ENCODE measurements around the gene PAX8. TPM values are rescaled to one million over a fixed set of nuclear protein-coding genes. Genes with fewer than 3 reads are reported as not detected.

Gene PAX8
- total RNA-seq, 4 donors from 2014 or later = 0.58 to 2.1 (median 1.1) TPM

DNA sequence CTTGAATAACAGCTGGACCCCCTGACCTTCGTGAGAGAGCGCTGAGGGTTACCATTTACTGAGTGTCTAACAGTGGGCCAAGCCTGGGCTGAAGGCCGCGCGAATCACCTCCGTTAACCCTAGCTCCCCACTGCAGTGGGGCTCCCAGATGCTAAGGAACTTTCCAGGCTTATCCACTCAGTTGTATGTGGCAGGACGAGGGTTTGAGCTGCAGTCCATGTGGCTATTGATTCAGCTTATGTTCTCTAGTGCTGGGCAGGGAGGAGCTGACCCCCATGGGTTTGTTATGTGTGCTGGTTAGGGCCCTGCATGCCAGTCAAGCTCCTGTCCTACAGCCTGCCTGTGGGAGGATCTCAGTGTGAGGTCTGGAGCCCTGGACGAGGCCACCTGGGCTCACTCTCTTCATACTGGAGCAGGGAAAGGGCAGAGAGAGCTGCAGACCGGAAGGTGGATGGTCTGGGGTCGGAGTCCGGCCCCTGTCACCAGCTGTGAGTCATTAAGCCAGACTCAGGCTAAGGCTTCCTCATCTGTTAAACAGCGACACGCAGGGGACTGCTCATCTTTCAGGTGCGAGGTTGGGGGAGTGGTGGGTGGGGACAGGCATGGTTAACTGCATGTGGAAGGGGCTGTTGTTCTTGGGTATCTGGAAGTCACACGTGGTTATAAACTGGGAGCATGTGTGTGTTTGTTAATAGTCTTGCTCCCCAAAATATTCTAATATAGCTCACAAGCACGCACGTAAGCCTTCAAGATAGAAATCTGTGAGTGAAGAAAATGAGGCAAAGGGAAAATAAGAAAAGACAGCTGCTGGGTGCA, 98.4 kb downstream of the PAX8 start:
- no peaks in the 10 kb centered on the region for H3K9me3 ChIP-seq
- H3K27me3 ChIP-seq = no peaks in the 10 kb centered on the region
- 88% methylated on average over 12 of the region's 17 CpGs for WGBS
- intact Hi-C loops (cut with DNase I) = no loop called here
- TF ChIP-seq POLR2A (IDR thresholded peaks at IDR 0.05; ENCODE audit: low read depth) (no peak), POLR2AphosphoS5 (IDR thresholded peaks at IDR 0.05) (no peak), EP300 (IDR thresholded peaks at IDR 0.05) (no peak)
- TF ChIP-seq, protein P1, sequence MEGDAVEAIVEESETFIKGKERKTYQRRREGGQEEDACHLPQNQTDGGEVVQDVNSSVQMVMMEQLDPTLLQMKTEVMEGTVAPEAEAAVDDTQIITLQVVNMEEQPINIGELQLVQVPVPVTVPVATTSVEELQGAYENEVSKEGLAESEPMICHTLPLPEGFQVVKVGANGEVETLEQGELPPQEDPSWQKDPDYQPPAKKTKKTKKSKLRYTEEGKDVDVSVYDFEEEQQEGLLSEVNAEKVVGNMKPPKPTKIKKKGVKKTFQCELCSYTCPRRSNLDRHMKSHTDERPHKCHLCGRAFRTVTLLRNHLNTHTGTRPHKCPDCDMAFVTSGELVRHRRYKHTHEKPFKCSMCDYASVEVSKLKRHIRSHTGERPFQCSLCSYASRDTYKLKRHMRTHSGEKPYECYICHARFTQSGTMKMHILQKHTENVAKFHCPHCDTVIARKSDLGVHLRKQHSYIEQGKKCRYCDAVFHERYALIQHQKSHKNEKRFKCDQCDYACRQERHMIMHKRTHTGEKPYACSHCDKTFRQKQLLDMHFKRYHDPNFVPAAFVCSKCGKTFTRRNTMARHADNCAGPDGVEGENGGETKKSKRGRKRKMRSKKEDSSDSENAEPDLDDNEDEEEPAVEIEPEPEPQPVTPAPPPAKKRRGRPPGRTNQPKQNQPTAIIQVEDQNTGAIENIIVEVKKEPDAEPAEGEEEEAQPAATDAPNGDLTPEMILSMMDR (IDR thresholded peaks at IDR 0.05) = no peak
- DNase-seq (ENCODE audit: extremely low spot score) = no peak
- H3K4me1 ChIP-seq = no peaks in the 10 kb centered on the region
- no peaks in the 10 kb centered on the region for H3K36me3 ChIP-seq
- no peak overlapping the region for H3K27ac ChIP-seq (replicated peaks in 1 of 4)
- no peak overlapping the region for H3K4me3 ChIP-seq

DNA sequence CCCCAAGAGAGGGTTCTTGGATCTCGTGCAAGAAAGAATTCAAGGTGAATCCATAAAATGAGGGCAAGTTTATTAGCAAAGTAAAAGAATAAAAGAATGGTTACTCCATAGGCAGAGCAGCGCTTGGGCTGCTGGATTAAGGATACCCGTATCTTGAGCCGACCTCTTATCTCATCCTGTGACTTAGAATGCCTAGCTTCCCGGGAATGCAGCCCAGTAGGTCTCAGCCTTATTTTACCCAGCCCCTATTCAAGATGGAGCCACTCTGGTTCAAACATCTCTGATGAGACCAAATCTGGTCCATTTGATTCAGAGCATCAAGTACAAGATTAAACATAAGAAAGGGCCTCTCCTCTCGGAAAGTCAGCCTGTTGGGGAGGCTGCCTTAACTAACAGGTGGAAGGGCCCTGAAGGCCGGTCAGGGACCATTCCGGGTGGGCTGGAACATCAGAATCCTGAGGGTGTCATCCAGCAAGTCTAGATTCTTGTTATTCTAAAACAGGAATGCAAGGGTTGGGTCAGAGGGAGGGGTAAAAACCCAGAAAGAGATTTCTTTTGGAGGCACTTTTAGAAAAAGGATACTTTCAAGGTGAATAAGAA, 99.2 kb downstream of the PAX8 start:
- H3K27me3 ChIP-seq = no peaks in the 10 kb centered on the region
- no peaks in the 10 kb centered on the region for H3K36me3 ChIP-seq
- intact Hi-C loops (cut with DNase I) = no loop called here
- DNase-seq (ENCODE audit: extremely low spot score) = no peak
- no peak overlapping the region for H3K27ac ChIP-seq (replicated peaks in 1 of 4)
- no peaks in the 10 kb centered on the region for H3K9me3 ChIP-seq
- TF ChIP-seq POLR2A (IDR thresholded peaks at IDR 0.05; ENCODE audit: low read depth) = no peak
- TF ChIP-seq, protein P1 (IDR thresholded peaks at IDR 0.05) = no peak
- no peak for TF ChIP-seq EP300 (IDR thresholded peaks at IDR 0.05)
- no peak for TF ChIP-seq POLR2AphosphoS5 (IDR thresholded peaks at IDR 0.05)
- H3K4me3 ChIP-seq = no peak overlapping the region
- 94% methylated on average over 8 of the region's 8 CpGs for WGBS
- no peaks in the 10 kb centered on the region for H3K4me1 ChIP-seq

DNA sequence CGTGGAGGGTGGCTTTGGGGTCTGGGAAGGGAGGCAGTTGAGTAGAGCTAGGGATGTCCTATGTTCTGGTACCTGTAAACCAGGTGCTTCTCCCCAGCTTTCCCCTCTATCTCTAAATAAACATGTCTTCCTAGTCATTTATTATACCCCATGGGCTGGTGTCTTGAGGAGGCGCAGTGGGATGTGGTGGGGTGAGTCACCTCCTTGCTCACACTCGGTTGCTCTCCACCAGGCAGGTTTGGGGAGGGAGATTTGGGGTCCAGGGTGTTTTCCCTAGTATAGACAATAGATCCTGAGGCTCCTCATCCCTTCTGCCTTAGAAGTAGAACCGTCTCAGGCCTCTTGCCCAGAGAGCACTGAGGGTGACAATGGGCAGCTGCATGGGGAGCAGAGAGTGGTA, 99.8 kb downstream of the PAX8 start:
- Histone ChIP-seq H3K27me3 (no peaks in the 10 kb centered on the region), H3K36me3 (no peaks in the 10 kb centered on the region), H3K4me3 (no peak overlapping the region), H3K9me3 (no peaks in the 10 kb centered on the region), H3K4me1 (no peaks in the 10 kb centered on the region), H3K27ac (replicated peaks in 1 of 4) (no peak overlapping the region)
- DNase-seq (ENCODE audit: extremely low spot score) = no peak
- no peak for TF ChIP-seq POLR2AphosphoS5 (IDR thresholded peaks at IDR 0.05)
- no peak for TF ChIP-seq POLR2A (IDR thresholded peaks at IDR 0.05; ENCODE audit: low read depth)
- TF ChIP-seq, protein P1 (IDR thresholded peaks at IDR 0.05) = no peak
- no peak for TF ChIP-seq EP300 (IDR thresholded peaks at IDR 0.05)
- intact Hi-C loops (cut with DNase I) = no loop called here
- 88% methylated on average over 4 of the region's 4 CpGs for WGBS

DNA sequence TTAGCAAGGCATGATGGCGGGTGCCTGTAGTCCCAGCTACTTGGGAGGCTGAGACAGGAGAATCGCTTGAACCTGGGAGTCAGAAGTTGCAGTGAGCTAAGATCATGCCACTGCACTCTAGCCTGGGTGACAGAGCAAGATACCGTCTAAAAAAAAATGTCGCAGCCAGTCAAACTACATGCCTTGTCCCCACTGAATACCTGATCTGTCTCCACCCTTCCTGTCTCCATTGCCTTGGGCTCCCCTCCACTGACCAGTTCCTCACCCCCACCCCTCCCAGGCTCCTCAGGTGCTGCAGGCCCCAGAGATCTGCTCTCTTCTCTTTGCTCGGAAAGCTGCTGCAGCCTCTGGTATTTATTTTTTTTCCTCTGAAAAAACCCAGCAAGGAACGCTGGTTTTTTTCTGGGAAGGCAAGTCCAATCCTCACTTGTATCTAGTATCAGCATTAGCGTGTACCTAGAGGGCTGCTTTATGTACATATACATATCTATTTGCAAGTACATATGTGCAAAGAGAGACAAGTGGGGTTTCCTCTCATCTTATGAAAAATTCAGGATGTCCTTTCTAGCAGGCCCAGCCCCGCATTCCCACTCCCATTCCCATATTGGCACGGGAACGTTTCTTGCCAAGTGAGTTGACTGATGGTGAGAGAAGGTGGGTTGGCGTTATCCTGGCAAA, 100.5 kb downstream of the PAX8 start:
- no peaks in the 10 kb centered on the region for H3K36me3 ChIP-seq
- intact Hi-C loops (cut with DNase I) = no loop called here
- WGBS = 78% methylated on average over 11 of the region's 11 CpGs
- no peak overlapping the region for H3K27ac ChIP-seq (replicated peaks in 1 of 4)
- DNase-seq (ENCODE audit: extremely low spot score) = no peak
- H3K4me3 ChIP-seq = no peak overlapping the region
- no peak for TF ChIP-seq EP300 (IDR thresholded peaks at IDR 0.05)
- TF ChIP-seq POLR2A (IDR thresholded peaks at IDR 0.05; ENCODE audit: low read depth) = no peak
- TF ChIP-seq POLR2AphosphoS5 (IDR thresholded peaks at IDR 0.05) = no peak
- TF ChIP-seq, protein P1 (IDR thresholded peaks at IDR 0.05) = no peak
- no peaks in the 10 kb centered on the region for H3K9me3 ChIP-seq
- H3K4me1 ChIP-seq = no peaks in the 10 kb centered on the region
- H3K27me3 ChIP-seq = no peaks in the 10 kb centered on the region
